GM21576 (cell line): Measurements from ENCODE around the gene YIF1B.
"Not testable (repeated sequence)": the region's sequence is repeated elsewhere in the genome, so short reads cannot be mapped to it uniquely, and the experiment has no call there.

ENCODE experiments used
- ATAC-seq: cut with Tn5 transposase; IDR thresholded peaks from one replicate; pipeline ENCODE4 v1.9.1; 2021; ENCODE audit warnings: mild to moderate bottlenecking, moderate library complexity; ENCODE audit not compliant: unreplicated experiment

Gene YIF1B

DNA sequence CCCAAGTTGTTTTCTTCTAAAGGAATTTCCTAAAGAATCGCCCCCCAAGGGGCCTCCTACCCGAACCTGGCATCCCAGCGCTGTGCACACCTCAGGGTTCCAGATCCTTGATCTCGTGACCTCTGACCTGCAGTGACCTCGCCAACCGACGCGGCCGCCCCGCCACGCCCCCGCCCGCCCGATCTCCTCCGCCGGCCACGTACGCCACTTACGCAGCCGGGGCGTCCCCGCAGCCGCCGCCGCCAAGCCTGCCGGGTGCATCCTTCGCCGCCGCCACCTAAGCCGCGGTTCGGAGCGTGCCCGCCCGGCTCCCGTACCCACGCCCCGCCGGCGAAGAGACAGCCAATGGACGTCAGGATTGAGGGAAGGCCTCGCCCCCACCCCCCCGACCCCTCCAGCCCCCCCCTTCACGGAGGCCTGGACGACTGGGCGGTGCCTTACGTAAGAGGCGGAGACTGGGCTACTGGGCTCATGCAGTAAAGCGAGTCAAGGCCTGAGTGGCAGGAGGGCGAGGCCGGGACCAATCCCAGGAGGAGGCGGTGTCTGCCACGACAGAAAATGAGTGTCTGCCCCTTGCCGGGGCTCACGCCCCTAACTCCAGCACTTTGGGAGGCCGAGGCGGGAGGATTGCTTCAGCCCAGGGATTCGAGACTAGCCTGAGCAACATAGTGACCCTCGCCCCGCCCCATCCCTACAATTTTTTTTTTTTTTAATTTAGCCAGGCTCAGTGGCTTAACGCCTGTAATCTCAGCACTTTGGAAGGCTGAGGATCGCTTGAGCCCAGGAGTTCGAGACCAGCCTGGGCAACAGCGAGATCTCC, at the start of gene YIF1B:
Gene YIF1B (minus strand): TSS at position 291 of the 820 bp plus-strand sequence. CDS start 30 bp downstream, at position 261.
- ATAC-seq = peak; percentile 86

- ATAC-seq = not testable (repeated sequence)
Observed at GRCh38 chr19:38362946-38363688, 47.4 kb upstream of the YIF1B start.

GRCh38 chr19:38362076-38362945, 46.6 kb upstream of the YIF1B start:
- ATAC-seq = no peak

DNA sequence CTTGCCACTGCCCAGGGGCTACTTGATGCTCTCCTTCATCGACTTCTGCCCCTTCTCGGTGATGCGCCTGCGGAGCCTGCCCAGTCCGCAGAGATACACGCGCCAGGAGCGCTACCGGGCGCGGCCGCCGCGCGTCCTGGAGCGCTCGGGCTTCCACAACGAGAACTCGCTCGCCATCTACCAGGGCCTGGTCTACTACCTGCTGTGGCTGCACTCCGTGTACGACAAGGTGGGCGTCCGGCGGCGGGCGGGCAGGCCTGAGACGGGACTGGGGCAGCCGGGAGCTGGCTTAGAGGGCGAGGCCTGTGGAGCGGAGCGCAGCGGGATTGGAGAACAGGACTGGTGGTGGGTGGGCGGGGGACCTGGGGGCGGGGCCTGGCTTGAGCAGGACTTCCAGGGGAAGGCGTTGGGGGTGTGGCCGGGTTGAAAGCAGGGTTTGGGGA, 45.9 kb upstream of the YIF1B start:
- ATAC-seq = peak; percentile 49

DNA sequence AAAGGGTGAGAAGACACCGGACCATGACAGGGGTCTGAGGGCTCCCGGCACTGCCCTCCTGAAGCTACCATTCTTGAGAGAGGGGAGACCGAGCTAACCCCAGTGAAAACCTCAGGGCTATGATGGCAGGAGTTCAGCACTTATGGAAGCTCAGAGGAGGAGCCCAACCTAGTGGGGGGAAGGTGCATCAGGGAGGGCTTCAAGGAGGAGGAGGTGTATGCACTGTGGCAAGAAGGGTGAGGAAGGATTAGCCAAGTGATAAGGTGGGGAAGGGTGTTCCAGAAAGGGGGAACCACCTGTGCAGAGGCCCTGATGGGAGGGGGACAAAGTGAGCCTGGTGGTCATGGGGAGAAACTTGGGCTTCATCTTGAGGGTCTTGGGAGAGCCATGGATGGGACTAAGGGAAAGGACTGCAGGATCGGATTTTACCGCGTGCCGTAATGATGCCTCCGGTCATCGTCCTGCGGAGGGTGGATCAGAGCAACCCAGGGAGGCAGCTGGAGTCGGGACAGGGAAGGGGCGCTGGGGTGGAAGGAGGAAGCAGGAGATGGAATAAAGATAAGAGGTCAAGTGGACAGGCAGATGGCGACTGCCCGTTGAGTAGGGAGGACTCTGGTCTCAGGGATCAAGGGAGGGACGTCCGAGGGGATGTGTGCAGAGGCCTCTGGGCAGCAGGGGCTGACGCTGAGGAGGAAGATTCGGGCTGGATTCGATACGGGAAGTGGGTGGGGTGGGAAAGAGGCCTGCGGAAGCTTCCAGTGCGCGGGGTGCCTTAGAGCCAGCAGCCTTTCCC, 45.3 kb upstream of the YIF1B start:
- no peak for ATAC-seq

- no peak for ATAC-seq
Observed at GRCh38 chr19:38360351-38360750, 44.6 kb upstream of the YIF1B start.

DNA sequence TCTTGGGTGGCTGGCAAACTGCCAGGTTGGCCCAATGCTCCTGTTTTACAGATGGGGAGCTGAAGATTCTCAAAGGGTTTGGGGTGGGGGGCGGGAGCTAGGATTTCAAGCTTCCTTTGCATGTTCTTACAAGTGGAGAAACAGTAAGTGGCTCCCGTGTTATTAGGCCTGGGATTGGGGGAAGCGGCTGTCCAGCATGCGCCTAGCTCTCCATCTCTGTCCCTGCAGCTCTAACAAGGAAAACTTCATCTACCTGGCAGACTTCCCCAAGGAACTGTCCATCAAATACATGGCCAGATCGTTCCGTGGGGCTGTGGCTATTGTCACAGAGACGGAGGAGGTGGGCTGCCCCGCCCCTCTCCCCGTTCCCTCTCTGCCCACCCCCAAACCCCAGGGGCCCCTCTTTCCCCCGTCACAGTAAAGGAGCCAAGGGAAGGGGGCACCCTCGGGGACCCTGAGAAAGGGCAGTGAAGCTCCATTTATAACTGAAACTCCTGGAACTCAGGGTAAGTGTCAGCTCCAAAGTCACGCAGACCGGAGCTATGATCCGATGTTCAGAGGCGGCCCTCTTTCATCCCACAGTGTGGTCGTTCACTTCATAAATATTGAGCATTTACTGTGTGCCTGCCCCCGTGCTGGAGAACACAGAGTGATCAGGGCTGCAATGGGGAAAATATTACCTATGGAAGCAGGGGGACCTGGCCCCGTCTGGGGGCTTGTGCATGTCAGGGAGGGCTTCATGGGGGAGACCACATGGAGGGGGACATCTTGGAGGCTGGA, 43.7 kb upstream of the YIF1B start:
- ATAC-seq = no peak

DNA sequence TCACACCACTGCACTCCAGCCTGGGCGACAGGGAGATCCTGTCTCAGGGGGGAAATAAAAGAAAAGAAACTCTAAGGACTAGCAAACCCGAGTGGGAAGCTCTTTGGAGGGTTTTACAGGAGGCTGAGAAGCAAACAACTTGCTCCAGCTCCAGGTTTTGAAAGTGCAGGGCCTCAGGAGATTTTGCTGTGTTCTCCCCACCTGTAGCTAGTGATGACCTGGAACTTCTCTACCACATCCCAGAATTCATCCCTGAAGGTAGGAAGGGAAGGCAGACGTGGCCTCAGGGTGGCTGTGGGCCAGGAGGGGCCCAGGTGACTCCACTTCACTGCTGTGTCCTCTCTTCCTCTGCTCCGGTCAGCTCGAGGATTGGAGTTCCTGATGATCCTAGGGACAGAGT, 42.3 kb upstream of the YIF1B start:
- ATAC-seq = no peak

DNA sequence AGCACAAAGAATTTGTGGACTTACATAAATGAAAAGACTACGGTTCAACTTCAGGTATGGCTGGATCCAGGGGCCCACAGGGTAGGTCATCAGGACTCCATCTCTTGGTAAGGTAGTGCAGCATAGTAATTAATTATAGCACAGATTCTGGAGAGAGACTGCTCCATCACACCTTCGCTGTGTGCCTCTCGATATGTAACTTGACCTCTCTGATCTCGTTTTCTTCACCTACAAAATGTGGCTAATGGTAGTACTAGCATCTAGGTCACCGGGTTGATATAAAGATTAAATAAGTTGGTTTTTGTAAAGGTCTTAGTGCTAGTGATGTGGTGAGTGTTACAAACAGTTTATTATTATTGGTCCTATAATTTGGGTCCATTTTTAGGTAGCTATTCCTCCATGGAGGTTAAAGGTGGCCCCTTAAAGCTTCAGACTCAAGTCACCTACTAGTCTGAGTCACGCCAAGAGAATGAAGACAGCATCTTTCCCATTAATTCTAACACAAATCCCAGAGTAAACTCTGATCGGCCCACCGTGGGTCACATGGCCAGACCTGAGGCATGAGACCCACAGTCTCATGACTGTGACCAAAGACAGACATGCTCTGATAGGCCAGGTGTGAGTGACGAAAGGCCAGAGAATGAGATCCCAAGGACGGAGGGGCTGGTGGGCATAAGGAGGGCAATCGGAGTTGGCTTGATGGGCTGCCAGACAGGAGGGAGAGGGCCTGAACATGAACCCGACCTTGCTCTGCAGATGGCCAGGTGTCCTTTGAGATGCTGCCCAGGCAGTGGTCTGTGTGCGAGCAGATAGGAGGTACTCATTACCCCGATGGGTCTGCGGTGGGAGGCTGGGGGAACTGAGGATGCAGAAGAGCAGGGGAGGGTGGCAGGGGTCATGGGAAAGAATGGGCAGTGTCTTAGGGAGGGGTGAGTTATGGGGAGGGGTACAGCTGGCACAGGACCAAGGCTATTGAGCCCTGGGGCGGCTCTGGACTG, 40.3 kb upstream of the YIF1B start:
- ATAC-seq = no peak

DNA sequence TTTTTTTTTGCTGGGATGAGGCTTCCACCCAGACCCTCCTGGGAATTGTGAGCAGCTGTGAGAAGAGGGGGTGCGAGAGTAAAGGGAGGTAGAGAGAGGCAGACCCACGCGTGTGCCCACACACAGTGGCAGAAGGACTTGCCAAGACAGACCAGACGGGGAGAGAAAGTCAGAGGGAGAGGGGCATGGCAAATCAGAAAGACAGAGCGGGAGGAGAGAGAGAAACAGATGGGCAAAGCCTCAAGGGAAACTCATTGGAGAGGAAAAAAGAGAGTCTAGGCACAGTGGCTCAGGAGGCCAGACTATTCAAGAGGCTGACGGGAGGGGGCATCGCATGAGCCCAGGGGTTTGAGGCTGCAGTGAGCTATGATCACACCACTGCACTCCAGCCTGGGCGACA, 36.9 kb upstream of the YIF1B start:
- ATAC-seq = no peak

- ATAC-seq = no peak
Observed at GRCh38 chr19:38351865-38352395, 36.2 kb upstream of the YIF1B start.

GRCh38 chr19:38350883-38351282, 35.1 kb upstream of the YIF1B start:
- ATAC-seq = no peak

DNA sequence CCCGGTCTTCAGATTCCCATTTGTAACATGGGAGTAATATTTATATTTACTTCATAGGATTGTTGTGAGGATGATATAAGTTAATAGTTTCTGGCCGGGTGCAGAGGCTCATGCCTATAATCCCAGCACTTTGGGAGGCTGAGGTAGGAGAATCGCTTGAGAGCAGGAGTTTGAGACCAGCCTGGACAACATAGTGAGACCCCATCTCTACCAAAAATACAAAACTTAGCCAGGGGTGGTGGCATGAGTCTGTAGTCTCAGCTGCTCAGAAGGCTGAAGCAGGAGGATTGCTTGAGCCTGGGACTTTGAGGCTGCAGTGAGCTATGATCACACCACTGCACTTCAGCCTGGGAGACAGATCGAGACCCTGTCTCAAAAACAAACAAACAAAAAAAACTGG, 31.1 kb upstream of the YIF1B start:
- ATAC-seq = no peak

DNA sequence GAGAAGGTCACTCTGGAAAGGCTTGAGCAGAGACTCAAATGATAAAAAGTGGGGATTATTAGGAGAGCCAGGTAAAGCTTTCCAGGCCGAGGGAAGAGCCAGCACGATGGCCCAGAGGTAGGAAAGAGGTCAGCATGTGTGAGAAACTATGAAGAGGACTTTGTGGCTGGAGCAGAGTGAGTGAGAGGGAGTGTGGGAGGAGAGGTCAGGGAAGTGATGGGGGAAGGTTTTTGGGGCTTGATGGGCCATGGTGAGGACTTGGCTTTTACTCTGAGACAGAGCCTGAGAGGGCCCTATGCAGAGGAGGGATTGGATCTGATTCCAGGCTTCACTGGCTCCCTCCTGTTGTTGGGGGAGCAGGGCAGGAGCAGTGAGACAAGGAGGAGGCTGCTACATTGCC, 25.2 kb upstream of the YIF1B start:
- ATAC-seq = no peak

GRCh38 chr19:38339011-38339410, 23.3 kb upstream of the YIF1B start:
- not testable (repeated sequence) for ATAC-seq

GRCh38 chr19:38337360-38337653, 21.6 kb upstream of the YIF1B start:
- ATAC-seq = no peak

DNA sequence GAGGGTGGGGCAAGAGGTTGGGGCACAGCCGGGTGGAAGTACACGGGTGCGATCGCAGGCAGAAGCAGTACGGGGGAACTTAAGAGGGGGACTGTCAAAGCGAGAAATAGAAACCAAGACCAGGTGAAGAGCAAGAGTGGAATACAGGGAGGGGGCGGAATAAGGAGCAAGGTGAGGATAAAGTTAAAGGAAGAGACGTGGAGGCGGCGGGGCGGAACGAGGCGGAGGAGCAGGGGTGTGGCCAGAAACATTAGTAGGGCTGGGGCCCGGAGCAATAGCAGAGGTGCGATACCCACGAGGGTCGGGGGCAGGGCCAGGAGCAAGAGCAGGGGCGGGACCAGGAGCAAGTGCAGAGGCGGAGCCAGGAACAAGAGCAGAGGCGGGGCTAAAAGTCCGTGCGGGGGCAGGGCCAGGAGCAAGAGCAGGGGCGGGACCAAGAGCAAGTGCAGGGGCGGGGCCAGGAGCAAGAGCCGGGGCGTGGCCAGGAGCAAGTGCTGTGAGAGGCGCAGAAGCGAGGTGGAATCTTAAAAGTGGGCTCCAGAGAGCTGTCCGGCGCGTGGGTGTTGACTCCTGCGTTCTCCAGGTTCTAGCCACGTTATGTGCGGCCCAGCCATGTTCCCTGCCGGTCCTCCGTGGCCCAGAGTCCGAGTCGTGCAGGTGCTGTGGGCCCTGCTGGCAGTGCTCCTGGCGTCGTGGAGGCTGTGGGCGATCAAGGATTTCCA, 21.1 kb upstream of the YIF1B start:
- ATAC-seq = peak; percentile 50
